PFSK-1 (cell line): ENCODE data around the gene NR6A1.

ENCODE experiments used
- FOXP2 ChIP-seq: optimal IDR thresholded peaks from 2 replicates; pipeline ENCODE3; 2011; ENCODE audit warnings: borderline replicate concordance, control low read depth, inconsistent platforms; ENCODE audit not compliant: insufficient read depth; ENCODE audit errors: extremely low read length, extremely low read depth
- POLR2AphosphoS5 ChIP-seq: IDR thresholded peaks from 2 replicates; pipeline ENCODE4 v1.6.1; 2012; ENCODE audit warnings: low read depth, mild to moderate bottlenecking, control low read depth, low read length, moderate library complexity
- SIN3A ChIP-seq: IDR thresholded peaks from 2 replicates; pipeline ENCODE4 v1.6.1; 2012; ENCODE audit warnings: mild to moderate bottlenecking, low read length, moderate library complexity, borderline replicate concordance; ENCODE audit not compliant: insufficient read depth
- TAF1 ChIP-seq: IDR thresholded peaks from 2 replicates; pipeline ENCODE4 v1.6.1; 2012; ENCODE audit warnings: low read length, control low read depth, borderline replicate concordance; ENCODE audit not compliant: insufficient read depth
- TF ChIP-seq, protein P1 (sequence below), 2 experiments: IDR thresholded peaks; 2 replicates each; pipeline versions ENCODE4 v1.6.1 to v1.8.0; 2011 to 2012; ENCODE audit warnings: low read depth in 2 of 2, low read length in 2 of 2, control low read depth in 1 of 2, inconsistent platforms in 1 of 2, mild to moderate bottlenecking in 1 of 2, moderate library complexity in 1 of 2; ENCODE audit not compliant: insufficient read depth in 1 of 2

Gene NR6A1

DNA sequence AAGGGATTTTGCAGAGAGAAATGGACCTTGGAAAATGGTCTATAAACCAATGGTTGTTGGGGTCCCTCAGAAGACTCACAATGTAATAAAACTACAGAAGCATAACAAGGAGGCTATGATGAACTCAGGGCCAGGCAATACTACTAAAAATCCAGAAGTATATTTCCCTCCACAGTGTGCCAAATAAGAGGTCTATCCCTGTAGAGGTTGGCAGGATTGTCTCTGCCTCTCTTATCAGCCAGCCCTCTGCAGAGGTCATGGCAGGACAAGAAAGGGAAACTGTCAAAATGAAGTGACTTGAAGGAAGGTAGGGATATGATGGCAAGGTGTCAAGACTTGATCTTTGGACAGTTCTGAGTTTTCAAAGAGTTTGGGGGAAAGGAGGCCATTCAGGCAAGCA lies 148.2 kb downstream of the NR6A1 start:
- TF ChIP-seq, protein P1, sequence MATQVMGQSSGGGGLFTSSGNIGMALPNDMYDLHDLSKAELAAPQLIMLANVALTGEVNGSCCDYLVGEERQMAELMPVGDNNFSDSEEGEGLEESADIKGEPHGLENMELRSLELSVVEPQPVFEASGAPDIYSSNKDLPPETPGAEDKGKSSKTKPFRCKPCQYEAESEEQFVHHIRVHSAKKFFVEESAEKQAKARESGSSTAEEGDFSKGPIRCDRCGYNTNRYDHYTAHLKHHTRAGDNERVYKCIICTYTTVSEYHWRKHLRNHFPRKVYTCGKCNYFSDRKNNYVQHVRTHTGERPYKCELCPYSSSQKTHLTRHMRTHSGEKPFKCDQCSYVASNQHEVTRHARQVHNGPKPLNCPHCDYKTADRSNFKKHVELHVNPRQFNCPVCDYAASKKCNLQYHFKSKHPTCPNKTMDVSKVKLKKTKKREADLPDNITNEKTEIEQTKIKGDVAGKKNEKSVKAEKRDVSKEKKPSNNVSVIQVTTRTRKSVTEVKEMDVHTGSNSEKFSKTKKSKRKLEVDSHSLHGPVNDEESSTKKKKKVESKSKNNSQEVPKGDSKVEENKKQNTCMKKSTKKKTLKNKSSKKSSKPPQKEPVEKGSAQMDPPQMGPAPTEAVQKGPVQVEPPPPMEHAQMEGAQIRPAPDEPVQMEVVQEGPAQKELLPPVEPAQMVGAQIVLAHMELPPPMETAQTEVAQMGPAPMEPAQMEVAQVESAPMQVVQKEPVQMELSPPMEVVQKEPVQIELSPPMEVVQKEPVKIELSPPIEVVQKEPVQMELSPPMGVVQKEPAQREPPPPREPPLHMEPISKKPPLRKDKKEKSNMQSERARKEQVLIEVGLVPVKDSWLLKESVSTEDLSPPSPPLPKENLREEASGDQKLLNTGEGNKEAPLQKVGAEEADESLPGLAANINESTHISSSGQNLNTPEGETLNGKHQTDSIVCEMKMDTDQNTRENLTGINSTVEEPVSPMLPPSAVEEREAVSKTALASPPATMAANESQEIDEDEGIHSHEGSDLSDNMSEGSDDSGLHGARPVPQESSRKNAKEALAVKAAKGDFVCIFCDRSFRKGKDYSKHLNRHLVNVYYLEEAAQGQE (IDR thresholded peaks at IDR 0.05; ENCODE audit: insufficient read depth in 1 of 2, low read depth in 2 of 2, low read length in 2 of 2), result no peak
- no peak for TF ChIP-seq SIN3A
- no peak for TF ChIP-seq POLR2AphosphoS5
- no peak for TF ChIP-seq TAF1
- no peak for TF ChIP-seq FOXP2

DNA sequence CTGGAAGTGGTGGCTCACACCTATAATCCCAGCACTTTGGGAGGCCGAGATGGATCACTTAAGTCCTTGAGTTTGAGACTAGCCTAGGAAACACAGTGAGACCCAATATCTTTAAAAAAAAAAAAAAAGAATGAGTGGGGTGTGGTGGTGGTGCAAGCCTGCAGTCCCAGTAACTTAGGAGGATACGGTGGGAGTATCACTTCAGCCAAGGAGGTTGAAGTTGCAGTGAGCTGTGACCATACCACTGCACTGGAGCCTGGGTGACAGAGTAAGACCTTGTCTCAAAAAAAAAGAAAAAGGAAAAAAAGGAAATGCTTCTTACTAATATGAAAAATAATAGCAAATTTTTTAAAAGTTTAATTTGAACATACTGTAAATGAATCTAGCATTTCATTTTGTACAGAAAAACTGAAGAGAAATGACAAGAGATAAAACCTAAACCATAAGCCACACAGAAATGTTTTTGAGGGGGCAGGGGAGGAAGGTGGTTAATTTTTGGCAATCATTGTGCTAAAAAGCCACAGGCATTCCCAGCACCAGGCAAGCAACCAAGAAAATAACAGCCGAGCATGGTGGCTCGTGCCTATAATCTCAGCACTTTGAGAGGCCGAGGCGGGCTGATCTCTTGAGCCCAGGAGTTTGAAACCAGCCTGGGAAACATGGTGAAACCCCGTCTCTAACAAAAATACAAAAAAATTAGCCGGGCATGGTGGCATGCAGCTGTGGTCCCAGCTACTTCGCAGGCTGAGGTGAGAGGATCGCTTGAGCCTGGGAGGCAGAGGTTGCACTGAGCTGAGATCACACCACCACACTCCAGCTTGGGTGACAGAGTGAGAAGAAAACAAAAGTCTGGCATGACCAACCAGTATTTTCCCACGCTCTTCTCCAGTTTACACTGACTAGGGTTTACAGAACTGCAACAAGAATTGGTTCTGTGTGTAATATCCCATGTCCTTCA lies 149.5 kb downstream of the NR6A1 start:
- TF ChIP-seq FOXP2 (no peak), TAF1 (no peak), SIN3A (no peak), POLR2AphosphoS5 (no peak)
- TF ChIP-seq, protein P1 (IDR thresholded peaks at IDR 0.05; ENCODE audit: insufficient read depth in 1 of 2, low read depth in 2 of 2, low read length in 2 of 2), result no peak

DNA sequence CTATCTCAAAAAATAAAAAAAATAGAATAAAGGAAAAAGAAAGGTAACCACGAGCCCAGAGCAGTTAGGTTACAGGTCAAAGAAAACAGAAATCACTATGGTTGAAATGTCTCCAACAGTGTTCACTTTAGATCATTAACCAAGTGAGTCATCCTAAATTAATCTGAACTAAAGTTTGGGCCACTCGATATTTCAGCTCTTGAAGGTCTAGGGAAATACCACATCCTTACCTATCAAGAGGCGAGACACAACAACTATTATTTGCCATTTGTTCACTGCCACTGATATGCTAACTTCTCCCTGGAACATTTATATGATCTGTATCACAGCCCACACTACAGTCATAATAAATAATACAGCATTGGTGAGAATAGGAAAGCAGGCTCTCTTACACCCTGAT lies 152.6 kb downstream of the NR6A1 start:
- TF ChIP-seq SIN3A, result no peak
- TF ChIP-seq, protein P1 (IDR thresholded peaks at IDR 0.05; ENCODE audit: insufficient read depth in 1 of 2, low read depth in 2 of 2, low read length in 2 of 2), result no peak
- TF ChIP-seq POLR2AphosphoS5, result no peak
- TF ChIP-seq TAF1, result no peak

DNA sequence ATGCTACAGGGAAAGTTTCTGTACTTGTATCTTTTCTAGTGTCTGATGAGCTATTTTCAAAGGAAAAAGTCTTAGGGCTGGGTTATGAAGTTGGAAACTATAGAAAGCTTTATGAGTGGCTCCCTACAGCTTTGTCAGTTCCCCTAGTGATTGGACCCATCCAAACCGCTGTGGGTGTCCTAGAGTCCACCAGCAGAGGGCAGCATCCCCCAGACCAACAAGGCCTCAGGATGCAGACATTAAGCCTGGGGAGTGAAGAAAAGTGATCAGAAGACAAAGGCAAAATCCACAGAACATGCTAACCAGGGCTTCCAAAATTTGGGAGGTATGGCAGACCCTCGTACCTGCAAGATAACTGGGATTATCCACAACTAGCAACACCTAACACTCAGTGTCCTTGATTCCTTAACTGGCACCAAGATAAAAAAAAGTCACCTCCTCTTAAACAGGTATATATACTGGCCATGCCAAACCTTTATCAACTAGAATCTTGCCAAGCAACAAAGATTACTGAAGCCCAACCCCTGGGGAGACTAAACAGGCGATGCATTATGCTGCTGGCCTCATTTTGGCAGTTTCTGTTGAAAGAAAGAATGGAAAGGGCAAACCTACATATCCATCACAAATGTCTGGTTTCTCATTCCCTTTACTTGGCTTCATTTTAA lies 153.5 kb downstream of the NR6A1 start:
- TF ChIP-seq SIN3A (no peak), POLR2AphosphoS5 (no peak), FOXP2 (no peak), TAF1 (no peak)
- TF ChIP-seq, protein P1 (IDR thresholded peaks at IDR 0.05; ENCODE audit: insufficient read depth in 1 of 2, low read depth in 2 of 2, low read length in 2 of 2), result no peak
